NCI-H187 treated with DMSO at 0.1 percent for 48 hours (cell line): ENCODE results near the gene SOX11.

Experiments
- DNase-seq: peaks from one replicate; lab custom pipeline; 2025; lab: John Stamatoyannopoulos, UW

SOX11 gene

DNA sequence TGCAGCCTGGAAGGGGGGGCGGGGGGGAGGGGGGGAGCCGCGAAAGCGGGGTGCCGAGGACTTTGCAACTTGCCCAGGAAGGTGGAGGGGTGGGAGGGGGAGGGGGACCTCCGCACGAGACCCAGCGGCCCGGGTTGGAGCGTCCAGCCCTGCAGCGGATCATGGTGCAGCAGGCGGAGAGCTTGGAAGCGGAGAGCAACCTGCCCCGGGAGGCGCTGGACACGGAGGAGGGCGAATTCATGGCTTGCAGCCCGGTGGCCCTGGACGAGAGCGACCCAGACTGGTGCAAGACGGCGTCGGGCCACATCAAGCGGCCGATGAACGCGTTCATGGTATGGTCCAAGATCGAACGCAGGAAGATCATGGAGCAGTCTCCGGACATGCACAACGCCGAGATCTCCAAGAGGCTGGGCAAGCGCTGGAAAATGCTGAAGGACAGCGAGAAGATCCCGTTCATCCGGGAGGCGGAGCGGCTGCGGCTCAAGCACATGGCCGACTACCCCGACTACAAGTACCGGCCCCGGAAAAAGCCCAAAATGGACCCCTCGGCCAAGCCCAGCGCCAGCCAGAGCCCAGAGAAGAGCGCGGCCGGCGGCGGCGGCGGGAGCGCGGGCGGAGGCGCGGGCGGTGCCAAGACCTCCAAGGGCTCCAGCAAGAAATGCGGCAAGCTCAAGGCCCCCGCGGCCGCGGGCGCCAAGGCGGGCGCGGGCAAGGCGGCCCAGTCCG, 540 bp downstream of the SOX11 start:
- DNase-seq, result no peak

DNA sequence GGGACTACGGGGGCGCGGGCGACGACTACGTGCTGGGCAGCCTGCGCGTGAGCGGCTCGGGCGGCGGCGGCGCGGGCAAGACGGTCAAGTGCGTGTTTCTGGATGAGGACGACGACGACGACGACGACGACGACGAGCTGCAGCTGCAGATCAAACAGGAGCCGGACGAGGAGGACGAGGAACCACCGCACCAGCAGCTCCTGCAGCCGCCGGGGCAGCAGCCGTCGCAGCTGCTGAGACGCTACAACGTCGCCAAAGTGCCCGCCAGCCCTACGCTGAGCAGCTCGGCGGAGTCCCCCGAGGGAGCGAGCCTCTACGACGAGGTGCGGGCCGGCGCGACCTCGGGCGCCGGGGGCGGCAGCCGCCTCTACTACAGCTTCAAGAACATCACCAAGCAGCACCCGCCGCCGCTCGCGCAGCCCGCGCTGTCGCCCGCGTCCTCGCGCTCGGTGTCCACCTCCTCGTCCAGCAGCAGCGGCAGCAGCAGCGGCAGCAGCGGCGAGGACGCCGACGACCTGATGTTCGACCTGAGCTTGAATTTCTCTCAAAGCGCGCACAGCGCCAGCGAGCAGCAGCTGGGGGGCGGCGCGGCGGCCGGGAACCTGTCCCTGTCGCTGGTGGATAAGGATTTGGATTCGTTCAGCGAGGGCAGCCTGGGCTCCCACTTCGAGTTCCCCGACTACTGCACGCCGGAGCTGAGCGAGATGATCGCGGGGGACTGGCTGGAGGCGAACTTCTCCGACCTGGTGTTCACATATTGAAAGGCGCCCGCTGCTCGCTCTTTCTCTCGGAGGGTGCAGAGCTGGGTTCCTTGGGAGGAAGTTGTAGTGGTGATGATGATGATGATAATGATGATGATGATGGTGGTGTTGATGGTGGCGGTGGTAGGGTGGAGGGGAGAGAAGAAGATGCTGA, 1.4 kb downstream of the SOX11 start:
- DNase-seq, result no peak

DNA sequence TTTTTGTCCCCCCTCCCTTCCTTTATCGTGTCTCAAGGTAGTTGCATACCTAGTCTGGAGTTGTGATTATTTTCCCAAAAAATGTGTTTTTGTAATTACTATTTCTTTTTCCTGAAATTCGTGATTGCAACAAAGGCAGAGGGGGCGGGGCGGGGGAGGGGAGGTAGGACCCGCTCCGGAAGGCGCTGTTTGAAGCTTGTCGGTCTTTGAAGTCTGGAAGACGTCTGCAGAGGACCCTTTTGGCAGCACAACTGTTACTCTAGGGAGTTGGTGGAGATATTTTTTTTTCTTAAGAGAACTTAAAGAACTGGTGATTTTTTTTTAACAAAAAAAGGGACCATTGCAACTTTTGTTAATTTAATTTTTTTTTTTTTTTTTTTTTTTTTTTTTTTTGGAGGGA, 2.1 kb downstream of the SOX11 start:
- no peak for DNase-seq

DNA sequence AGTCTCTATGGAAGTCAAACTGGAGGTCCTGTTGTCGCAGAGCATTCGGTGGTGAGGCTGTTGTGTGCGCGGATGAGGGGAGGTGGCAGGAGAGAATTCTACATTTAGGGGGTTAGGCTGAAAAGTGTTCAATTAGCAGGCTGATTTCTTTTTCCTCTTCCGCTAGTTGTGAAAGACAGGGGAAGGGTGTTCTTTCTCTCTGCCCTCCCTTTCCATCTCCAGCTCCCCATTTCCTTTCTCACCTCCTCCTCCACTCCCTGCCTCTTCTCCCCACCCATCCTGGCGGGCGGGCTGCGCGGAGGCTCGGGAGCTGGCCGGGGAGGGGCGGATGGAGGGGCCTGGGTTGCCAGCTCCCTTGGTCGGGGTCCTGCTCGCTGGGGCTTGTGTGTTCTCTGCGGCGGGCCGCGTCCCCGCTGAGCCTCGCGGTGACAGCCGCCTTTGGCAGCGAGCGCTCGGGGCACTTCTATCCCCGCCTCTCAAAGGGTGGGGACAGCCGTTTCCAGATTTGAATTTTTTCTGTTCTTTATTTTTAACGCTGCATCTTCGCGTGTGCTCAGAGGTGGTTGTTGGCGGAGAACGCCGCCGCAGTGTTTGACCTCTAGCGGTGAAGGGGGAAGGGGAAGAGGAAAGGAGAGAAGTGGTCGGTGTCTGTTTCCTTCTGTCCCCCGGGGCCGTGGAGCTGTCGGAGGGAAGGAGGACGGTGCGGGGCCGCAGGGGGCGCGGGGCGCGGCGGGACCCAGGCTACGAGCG, 3.6 kb downstream of the SOX11 start:
- DNase-seq, result no peak

DNA sequence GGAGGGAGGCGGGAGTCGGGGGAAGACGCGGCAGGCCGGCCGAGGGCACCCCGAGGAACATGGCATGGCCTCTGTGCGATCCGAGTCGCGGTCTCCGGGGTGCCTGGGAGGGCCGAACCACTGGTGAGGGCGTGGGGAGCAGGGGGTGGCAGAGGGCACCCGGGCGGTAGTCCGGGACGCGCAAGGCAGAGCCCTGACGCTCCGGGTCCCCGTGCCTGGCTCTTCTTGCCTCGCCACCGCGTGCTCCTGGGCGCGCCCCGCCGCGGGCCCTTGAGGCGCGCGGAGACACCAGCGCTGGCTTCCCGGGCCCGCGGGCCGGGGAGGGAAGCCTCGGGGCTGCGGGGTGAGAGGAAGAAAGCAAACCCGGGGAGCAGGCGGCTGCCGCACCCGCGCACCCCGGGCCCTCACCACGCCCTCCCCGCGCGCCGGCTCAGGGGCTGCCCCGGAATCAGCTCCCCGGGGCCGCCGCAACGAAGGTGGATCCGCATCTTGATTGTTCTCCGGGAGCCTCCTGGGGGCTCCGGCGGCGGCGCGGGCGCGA, 4.3 kb downstream of the SOX11 start:
- DNase-seq, result no peak

DNA sequence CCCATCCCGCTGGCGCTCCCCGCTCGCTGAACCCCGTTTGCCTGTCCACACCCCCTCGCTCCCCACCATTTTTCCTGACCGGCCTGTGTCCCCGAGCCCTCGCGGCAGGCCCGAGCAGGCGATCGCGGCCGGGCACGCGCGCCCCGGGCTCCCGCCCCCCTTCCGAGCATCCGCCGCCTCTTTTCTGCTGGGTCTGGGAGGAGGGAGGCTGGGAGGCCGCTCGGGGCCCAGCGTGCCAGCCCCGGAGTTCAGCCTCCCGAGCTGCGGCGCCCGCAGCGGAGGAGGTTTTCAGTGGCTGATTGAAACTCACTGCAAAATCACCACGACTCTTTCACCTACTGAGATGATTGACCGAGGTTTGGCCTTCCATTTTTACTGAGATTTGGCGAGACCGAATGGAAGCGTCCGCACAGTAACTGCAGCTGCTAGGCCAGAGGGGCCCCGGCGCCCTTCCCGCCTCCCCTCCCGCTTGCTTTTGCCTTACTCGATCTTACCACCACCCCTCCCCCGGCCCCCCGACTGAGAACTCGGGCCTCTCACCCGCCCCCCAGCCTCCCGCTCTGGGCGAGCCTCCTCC, 4.8 kb downstream of the SOX11 start:
- no peak for DNase-seq

DNA sequence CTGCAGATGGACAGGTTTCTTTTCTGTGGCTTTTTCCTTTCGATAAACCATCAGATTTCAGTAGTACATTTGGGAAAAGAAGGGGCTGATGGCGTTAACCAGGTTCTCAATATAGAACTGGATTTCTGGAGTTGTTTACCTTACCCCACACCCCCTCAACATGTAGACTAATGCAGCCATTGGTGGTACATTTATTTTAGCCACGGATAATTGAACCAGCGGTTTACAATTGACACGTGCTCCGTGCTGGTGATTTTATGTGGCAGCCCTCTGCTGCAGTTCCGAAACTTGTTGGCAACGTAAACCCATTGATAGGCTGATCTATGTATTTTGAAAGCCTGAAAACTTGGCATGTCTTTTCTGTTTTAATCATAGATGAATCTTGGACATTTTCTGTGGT, 5.4 kb downstream of the SOX11 start:
- no peak for DNase-seq

DNA sequence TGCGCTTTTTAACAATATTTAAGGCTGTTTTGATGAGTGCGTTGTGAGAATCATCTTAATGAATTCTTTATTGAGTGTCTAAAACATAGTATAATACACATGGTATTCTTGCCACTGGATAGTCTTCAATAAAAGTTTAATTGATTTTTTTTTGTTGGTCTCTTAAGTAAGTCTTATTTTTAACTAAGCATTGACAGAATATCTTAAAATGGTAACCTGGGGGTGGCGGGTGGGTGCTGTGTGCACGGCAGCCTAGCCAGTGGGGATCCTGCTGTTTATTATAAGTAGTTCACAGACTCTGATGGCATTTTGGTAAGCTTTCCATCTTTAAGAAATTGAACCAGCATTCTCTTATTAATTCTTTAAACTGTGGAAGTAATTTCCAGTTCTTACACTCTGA, 6.0 kb downstream of the SOX11 start:
- no peak for DNase-seq

DNA sequence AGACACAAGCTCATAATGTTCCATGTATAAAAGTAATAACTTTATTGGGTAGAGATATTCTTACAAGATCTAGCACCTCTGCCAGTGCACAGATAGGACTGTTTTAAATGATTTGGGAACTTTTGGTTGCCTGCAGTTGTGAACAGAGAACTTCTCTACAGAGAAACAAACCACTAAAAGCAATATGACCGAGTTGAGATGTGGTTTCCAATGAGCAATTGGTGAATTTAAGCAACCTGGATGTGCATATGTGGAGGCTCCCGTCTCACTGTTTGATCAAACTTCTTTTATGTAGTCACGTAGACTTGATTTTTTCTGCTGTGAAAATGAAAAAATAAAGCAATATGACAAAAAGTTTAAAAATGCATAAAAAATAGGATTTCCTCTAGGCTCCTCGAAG, 7.8 kb downstream of the SOX11 start:
- DNase-seq, result no peak

DNA sequence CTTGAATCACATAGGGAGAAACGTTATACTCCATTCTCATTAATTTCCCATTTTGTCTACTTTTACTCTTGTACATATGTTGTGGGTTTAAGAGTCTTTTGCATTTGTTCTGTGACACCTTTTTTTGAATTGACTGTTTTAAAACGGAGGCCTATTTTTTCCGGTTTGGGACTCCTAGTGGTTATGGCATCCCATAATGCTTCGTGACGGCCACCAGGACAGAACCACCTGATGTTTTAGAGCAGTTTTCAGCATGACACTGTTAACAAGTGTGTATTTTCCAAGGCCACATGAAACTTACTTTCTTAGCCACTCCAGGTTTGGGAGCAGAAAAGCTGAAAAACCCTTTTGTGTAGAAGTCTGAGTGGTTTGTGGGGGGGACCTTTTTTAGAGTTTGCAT, 8.4 kb downstream of the SOX11 start:
- no peak for DNase-seq

DNA sequence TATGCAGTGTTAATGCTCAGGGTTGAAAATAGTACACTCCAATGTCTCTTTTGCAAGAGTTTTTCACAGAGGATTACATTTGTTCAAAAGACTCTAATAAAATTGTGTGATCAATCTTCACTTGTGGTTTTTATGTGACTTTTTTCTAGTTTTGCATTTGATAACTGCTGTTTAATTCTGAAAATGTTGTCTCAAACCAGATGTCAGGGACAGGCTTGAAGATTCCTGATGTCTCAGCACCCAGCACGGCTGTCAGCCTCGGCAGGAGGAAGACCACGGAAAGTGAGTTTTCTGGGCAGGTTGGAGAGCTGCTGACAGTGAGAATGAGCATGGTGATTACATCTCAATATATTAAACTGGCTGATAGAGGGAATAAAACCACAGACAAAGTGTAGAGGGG, 9.1 kb downstream of the SOX11 start:
- no peak for DNase-seq

DNA sequence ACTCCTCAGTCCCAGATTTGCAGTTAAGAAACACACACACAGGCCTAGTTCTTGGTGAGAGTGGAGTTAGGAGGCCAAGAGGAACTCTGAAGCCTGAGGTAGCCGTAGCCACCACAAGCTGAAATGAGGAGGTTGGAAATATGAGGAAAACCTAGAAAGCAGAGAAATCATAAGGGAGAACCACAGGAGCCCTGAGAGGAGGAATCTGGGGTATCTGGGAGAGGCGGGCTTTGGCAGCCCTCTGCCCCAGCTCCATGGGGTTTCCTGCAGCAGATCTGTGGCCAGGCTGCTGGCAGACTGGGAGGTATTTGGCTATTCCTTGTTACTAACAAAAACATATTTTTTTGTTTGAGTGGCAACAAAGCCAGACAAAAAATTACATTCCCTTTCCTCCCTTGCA, 11.0 kb downstream of the SOX11 start:
- no peak for DNase-seq

DNA sequence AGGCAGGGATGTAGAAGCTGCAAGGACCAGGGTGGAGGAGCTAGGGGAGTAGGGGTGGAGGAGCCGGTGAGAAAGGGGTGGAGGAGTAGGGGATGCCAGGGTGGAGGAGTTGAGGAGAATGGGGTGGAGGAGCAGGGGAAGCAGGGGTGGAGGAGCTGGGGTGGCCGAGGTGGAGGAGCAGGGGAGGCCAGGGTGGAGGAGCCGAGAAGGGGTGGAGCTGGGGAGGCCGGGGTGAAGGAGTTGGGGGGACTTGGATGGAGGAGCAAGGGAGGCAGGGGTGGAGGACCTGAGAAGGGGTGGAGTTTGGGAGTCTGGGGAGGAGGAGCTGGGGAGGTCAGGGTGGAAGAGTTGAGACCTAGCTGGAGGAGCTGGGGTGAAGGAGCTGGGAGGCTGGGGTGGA, 13.3 kb downstream of the SOX11 start:
- no peak for DNase-seq

DNA sequence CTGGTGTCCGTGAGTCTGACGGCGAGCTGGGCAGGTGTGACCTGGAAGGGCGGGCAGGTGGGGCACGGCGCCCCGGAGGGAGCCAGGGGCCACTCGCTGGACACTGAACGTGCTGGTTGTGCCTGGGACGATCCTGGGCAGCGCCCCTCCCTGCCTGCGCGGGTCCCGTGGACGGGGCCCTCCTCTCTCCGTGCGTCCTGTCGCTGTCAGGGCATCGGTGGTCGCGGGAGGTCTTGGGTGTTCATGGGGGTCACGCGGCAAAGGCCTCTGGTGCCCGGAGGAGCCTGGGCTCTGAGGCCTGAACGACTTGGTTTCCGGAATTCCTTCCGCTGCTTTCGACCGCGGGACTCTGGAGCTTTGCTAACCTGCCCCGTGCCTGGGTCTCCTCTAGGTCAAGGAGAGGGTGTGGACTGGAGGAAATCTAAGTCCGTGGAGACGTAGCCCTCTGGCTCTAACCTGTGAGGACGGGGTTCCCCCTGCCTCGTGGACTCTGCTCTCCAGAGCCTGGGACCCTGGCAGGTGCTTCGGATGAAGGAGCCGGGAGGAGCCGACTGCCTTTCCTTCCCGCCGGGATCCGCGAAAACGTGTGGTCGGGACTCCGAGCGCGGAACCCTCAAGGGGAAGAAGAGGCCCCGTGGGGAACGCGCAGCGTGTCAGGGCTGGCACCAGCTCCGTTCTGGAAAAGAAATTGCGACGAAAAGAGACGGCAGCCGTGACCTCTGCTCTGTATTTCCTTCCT, 14.7 kb downstream of the SOX11 start:
- no peak for DNase-seq

DNA sequence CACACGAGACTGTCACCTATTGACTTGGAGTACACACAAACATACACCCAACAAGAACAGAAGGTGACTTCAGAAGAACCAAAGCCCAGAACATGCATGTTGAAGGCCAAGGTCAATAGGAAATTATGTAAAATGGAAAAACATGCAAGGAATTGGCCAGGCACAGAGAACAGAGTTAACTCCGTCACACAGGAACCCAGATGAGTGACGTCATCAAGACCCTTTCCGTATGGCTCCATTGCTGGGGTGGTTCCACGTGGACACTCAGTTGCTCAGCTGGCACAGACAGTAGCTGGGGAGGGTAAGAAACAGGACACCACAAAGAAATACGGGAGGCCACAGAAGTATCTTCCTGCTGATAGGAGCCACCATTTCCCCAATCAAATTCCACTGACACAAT, 18.4 kb downstream of the SOX11 start:
- DNase-seq, result no peak

DNA sequence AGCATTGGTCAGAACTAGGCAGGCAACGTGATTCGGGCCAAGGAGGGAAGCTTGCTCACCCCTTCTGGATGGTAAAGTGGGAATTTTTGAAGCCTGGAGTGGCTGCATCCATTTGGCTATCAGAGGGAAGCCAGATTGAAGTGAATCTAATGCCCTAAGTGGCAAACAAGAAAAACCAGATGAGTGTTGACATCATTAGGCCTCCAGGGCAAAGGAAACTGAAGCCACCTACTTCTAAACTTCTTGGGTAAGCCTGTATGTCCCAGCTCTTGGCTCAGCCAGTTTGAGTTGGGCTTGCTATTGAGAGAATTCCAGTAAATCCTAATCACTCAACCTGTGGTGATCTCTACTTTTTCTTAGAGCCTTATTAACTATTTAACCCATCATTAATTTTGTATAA, 20.9 kb downstream of the SOX11 start:
- no peak for DNase-seq

DNA sequence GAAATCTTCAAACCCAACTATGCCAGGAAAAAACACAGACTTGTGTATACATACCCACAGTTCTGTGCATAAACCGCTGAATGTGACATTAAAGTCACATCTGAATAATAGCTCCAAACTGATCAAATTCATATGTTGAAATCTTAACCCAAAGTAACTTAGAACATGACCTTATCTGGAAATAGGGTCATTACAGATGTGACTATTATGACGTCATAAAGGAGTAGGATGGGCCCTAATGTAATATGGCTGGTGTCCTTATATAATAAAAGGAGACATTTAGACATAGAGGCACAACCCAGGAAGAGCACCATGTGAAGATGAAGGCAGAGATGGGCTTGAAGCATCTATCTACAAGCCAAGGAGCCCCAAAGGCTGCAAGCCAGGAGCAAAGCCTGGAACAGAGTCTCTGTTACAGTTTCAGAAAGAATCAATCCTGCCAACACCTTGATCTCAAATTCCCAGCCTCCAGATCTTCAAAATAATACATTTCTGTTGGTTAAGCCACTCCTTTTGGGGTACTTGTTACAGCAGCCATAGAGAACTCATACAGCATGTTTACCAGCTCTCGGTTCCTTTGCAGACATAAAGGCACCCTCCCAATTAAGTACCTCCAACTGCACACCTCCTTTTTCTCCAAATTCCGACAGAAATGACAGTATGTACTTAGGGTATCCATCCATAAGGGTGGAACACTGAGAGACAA, 27.6 kb downstream of the SOX11 start:
- DNase-seq, result no peak

DNA sequence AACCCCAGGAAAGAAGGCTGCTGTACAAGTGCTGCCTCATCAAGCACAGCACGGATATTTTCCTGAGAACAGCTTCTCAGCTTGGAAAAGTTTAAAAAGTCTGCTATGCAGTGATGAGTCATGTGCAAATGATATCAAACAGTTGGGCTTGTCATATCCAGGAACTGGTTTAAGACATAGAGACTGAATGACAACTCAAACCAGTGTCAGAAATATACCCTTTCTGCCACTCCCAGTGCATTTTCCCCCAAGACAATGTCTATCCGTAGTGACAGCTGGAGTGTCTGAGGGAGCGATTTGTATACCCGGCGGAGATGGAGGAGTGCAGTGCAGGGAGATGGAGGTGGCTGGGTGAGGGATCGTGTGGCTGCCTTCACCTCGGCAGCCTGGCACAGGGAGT, 28.2 kb downstream of the SOX11 start:
- no peak for DNase-seq

DNA sequence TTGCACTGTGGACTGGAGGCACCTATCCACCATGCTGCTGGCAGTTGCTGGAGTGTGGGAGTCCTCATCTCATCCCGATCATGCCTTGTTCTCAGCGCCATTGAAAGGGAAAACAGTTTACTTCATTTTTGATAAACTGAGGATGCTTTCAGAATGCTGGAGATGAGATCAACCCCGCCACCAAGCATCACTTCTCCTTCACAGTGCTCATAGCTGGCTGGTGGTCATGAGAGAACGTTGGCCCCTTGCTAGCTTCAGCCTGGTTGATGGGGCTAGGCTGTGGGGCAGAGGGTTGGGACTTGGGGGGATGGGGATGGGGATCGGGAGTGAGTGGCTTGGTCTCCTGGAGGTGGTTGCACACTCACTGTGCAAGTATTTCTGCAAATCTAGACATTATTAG, 30.1 kb downstream of the SOX11 start:
- no peak for DNase-seq

DNA sequence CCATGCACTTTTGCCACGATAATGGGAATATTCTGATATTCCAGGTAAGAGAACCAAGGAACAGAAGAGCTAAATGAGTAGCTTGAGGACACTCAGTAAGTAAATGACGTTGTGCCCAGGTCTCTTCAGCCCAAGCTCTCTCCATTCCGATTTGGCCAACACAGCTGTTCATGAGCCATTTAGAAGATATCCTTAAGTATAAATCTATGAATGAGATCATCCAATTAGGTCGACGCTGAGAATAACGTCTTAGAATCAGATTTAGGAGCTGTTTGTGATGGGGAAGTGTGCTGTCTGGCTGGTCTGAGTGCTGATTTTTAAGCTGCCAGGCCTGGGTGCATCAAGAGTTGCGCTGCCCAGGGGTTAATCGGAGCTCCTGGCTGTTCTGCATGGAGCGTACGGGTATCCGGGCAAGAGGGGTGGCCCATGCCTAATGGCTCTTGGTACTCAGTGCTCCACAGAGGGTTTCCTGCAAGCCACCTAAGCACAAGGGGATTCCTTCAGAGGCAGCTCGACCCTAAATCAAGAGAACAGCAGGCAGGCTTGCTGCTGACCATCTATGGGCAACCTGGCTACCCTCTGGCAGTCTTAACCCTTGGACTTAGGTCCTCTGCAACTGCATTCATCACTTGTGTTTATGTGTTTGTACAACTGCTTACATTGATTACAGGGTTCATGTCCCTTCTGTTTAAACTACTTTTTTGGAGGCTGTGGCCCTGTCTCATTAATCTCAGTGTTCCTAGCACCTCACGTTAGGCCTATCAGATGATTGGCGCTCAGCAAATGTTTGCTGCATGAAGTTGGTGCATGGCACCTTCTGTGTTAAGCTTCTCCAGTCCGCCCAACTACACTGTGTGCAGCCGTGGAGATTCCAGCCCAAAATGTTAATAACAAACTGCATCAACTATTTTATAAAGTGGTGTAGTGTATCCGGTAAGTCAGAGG, 31.9 kb downstream of the SOX11 start:
- no peak for DNase-seq
